Mammary epithelial cell (primary cell): ENCODE measurements around the gene NOC3L.

ENCODE experiments used
- CTCF ChIP-seq, 2 donors: IDR thresholded peaks in 1 of 2; conservative IDR thresholded peaks in 1 of 2; 2 replicates each; pipeline ENCODE4 v1.5.1; 2011 to 2012; ENCODE audit warnings: inconsistent platforms in 2 of 2, low read length in 2 of 2, mild to moderate bottlenecking in 2 of 2, control low read depth in 1 of 2, low read depth in 1 of 2; ENCODE audit not compliant: insufficient read depth in 1 of 2; ENCODE audit errors: extremely low read depth in 1 of 2
- EZH2 ChIP-seq: IDR thresholded peaks from 2 replicates; pipeline ENCODE4 v1.6.1; 2012; ENCODE audit warnings: low read length, inconsistent platforms, borderline replicate concordance

GRCh38 chr10:94370501-94370900 lies 7.8 kb upstream of the NOC3L start:
- TF ChIP-seq CTCF (conservative IDR thresholded peaks at IDR 0.05 in 1 of 2, IDR thresholded peaks at IDR 0.05 in 1 of 2; ENCODE audit: extremely low read depth in 1 of 2, insufficient read depth in 1 of 2, low read depth in 1 of 2, low read length in 2 of 2) (no peak), EZH2 (no peak)
